ENCODE results near the gene ATG9B. TPM values are rescaled to one million over a fixed set of nuclear protein-coding genes. Genes with fewer than 3 reads are reported as not detected.
A peak's percentile ranks its signal among the peaks of the same experiment; 100 is the strongest.

The ATG9B gene
- total and polyA plus RNA-seq, 9 of the 15 experiments (the other 6 are each of a cell fraction or from before 2014, with no cell fraction given), result 0.29 to 8.0 (median 2.1) TPM

- TF ChIP-seq MGA (IDR thresholded peaks at IDR 0.05), result peak; percentile 53
- no peak for TF ChIP-seq MLX (CRISPR knock-in tag; conservative IDR thresholded peaks at IDR 0.05)
- TF ChIP-seq LEF1 (IDR thresholded peaks at IDR 0.05), result 0 out of 2 replicates have a peak, but pooled peaks have one; percentile 18
- peak; percentile 83; the same call in 1 of the 2 replicates for TF ChIP-seq ZNF830 (CRISPR knock-in tag; IDR thresholded peaks at IDR 0.05)
- peak; percentile 85 for TF ChIP-seq HDAC8 (tag; IDR thresholded peaks at IDR 0.05)
- peak; percentile 57; the same call in 1 of the 2 replicates for TF ChIP-seq E2F3 (CRISPR knock-in tag; IDR thresholded peaks at IDR 0.05)
- TF ChIP-seq ATF4 (CRISPR knock-in tag; IDR thresholded peaks at IDR 0.05), result peak; percentile 96
- TF ChIP-seq ZNF175 (CRISPR knock-in tag; IDR thresholded peaks at IDR 0.05; ENCODE audit: low read depth), result peak; percentile 91
- no peak for TF ChIP-seq ZBTB2 (IDR thresholded peaks at IDR 0.05)
- TF ChIP-seq JUN (IDR thresholded peaks at IDR 0.05; ENCODE audit: borderline replicate concordance, low read depth, low read length), result no peak
- TF ChIP-seq JUN (CRISPR knock-in tag; IDR thresholded peaks at IDR 0.05; ENCODE audit: borderline replicate concordance), result 0 out of 2 replicates have a peak, but pooled peaks have one; percentile 63
- peak; percentile 23; the same call in 1 of the 2 replicates for TF ChIP-seq MTA1 (IDR thresholded peaks at IDR 0.05; ENCODE audit: borderline replicate concordance)
- peak; percentile 82 for TF ChIP-seq CXXC5 (CRISPR knock-in tag; IDR thresholded peaks at IDR 0.05)
Measured at GRCh38 chr7:150968734-150969372, 55.4 kb downstream of the ATG9B start (continued).
